ENCODE data around the gene OXER1.

DNA sequence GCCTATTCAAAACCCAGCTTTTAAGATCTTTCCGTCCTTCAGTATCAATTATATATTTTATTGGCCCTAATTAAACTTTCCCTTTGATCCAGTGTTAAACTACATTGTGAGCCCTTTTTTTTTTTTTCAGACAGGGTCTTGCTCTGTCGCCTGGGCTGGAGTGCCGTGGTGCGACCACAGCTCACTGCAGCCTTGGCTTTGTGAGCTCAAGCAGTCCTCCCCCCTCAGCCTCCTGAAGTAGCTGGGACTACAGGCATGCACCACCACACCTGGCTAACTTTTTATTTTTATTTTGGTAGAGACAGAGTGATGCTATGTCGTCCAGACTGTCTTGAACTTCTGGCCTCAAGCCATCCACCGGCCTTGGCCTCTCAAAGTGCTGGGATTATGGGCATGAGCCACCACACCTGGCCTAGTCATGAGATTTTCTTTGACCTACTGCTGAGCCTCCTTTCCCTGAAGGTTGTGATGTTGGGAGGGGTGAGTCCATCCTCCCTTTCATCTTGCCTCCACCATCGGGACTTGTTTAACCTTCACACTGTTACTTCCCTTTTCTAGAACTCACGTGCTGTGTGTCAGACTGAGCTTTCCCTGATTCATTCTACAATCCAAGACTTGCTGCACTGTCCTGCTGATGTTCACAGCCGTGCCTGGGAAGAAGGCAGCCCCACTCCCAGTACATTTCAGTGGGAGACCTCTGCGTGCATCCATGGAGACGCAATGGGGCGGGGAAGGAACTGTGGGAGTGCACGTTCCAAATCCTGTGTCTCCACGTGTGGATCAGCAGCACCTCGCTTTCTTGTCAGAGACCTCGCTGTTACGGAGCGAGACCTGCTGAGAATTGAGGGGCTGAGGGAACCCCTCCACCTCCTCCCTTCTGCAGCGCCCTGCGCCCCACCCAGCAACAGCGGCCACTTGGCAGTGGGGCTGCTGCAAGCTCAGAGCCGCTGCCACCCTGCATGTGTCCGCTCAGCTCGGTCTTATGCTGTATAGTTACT is 10.8 kb downstream of the OXER1 start:
- no peak for TF ChIP-seq EZH2 (IDR thresholded peaks at IDR 0.05; ENCODE audit: borderline replicate concordance, low read length)
- TF ChIP-seq, protein P1, sequence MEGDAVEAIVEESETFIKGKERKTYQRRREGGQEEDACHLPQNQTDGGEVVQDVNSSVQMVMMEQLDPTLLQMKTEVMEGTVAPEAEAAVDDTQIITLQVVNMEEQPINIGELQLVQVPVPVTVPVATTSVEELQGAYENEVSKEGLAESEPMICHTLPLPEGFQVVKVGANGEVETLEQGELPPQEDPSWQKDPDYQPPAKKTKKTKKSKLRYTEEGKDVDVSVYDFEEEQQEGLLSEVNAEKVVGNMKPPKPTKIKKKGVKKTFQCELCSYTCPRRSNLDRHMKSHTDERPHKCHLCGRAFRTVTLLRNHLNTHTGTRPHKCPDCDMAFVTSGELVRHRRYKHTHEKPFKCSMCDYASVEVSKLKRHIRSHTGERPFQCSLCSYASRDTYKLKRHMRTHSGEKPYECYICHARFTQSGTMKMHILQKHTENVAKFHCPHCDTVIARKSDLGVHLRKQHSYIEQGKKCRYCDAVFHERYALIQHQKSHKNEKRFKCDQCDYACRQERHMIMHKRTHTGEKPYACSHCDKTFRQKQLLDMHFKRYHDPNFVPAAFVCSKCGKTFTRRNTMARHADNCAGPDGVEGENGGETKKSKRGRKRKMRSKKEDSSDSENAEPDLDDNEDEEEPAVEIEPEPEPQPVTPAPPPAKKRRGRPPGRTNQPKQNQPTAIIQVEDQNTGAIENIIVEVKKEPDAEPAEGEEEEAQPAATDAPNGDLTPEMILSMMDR (conservative IDR thresholded peaks at IDR 0.05 in 1 of 2, IDR thresholded peaks at IDR 0.05 in 1 of 2; ENCODE audit: extremely low read depth in 1 of 2, insufficient read depth in 1 of 2, low read depth in 1 of 2, low read length in 2 of 2) = no peak

Measured in mammary epithelial cell (primary cell).